DOHH2 (cell line): ENCODE data around the gene C19orf53.
"Not testable (repeated sequence)": the region's sequence is repeated elsewhere in the genome, so short reads cannot be mapped to it uniquely, and the experiment has no call there.

Experiments
- EZH2phosphoT487 ChIP-seq: fragments of 200-600 bp; sonication (generic); IDR thresholded peaks from 2 replicates; pipeline ENCODE4 v1.6.1; 2017; ENCODE audit warnings: borderline replicate concordance, mild to moderate bottlenecking, antibody characterized with exemption, low read length, moderate library complexity, mixed read lengths
- TF ChIP-seq, protein P1 (sequence below): fragments of 200-600 bp; sonication (generic); IDR thresholded peaks from one replicate; pipeline ENCODE4 v1.5.1; 2014; ENCODE audit warnings: antibody characterized with exemption, mild to moderate bottlenecking, low read depth, low read length; ENCODE audit not compliant: poor library complexity, severe bottlenecking

DNA sequence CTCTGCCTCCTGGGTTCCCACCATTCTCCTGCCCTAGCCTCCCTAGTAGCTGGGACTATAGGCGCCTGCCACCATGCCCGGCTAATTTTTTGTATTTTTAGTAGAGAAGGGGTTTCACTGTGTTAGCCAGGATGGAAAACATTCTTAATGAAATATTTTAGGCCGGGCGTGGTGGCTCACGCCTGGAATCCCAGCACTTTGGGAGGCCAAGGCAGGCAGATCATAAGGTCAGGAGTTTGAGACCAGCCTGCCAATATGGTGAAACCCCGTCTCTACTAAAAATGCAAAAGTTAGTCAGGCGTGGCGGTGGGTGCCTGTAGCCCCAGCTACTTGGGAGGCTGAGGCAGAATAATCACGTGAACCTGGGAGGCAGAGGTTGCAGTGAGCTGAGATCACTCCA is 19.1 kb downstream of the C19orf53 start:
- TF ChIP-seq EZH2phosphoT487 = not testable (repeated sequence)
- TF ChIP-seq, protein P1, sequence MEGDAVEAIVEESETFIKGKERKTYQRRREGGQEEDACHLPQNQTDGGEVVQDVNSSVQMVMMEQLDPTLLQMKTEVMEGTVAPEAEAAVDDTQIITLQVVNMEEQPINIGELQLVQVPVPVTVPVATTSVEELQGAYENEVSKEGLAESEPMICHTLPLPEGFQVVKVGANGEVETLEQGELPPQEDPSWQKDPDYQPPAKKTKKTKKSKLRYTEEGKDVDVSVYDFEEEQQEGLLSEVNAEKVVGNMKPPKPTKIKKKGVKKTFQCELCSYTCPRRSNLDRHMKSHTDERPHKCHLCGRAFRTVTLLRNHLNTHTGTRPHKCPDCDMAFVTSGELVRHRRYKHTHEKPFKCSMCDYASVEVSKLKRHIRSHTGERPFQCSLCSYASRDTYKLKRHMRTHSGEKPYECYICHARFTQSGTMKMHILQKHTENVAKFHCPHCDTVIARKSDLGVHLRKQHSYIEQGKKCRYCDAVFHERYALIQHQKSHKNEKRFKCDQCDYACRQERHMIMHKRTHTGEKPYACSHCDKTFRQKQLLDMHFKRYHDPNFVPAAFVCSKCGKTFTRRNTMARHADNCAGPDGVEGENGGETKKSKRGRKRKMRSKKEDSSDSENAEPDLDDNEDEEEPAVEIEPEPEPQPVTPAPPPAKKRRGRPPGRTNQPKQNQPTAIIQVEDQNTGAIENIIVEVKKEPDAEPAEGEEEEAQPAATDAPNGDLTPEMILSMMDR = not testable (repeated sequence)
